Coronary artery (tissue), 2 donors: ENCODE data around the gene TMEM237.

Experiments used
- DNase-seq: peaks from one replicate; pipeline ENCODE4 v3.0.0-alpha.2; 2017; ENCODE audit warnings: low spot score
- H3K27ac ChIP-seq, 2 donors: fragments of 200-600 bp; sonication (generic); one replicate each; pipeline ENCODE4 v1.5.1; 2016 to 2019
- H3K4me3 ChIP-seq: fragments of 200-600 bp; sonication (generic); 2 replicates; pipeline ENCODE4 v1.5.1; 2016; ENCODE audit warnings: mild to moderate bottlenecking, moderate library complexity
- TF ChIP-seq, protein P1 (sequence below): fragments of 200-600 bp; sonication (generic); IDR thresholded peaks from one replicate; pipeline ENCODE4 v1.5.1; 2019; ENCODE audit warnings: antibody characterized with exemption

The TMEM237 gene, protein sequence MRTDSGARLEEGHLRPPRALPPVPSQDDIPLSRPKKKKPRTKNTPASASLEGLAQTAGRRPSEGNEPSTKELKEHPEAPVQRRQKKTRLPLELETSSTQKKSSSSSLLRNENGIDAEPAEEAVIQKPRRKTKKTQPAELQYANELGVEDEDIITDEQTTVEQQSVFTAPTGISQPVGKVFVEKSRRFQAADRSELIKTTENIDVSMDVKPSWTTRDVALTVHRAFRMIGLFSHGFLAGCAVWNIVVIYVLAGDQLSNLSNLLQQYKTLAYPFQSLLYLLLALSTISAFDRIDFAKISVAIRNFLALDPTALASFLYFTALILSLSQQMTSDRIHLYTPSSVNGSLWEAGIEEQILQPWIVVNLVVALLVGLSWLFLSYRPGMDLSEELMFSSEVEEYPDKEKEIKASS

DNA sequence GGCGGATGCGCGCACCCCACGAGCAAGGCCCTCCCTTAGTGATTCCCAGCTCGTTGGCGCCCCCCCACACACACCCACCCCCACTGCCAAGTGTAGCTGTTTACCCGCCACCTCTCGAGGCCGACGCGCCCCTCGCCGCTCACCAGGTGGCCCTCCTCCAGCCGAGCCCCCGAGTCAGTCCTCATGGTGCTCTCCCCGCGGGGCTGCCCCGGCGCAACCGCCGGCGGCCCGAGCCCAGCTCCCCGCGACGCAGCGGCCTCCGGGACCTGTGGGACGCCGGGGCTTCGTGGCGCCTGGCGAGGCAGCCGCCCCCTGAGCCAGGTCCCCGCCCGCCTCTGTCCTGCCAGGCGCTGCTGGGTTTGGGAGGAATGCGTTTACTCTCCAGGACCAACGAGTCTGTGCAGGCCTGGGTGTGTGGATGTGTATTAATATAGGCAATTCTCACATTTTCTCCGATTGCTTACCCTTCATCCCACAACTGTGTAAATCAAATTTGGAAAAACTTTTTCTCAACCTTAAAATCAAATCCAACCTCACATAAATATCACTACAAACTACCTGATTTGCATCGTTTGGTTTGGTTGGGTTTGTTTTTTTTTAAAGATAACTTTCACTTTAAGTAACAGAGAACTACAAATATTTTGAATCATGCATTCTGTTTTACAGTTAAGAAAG, at the start of gene TMEM237:
Gene TMEM237, minus strand, starts transcription at position 288 of the 675 bp plus-strand sequence. Its CDS starts 103 bp downstream, at position 185.
- TF ChIP-seq, protein P1, sequence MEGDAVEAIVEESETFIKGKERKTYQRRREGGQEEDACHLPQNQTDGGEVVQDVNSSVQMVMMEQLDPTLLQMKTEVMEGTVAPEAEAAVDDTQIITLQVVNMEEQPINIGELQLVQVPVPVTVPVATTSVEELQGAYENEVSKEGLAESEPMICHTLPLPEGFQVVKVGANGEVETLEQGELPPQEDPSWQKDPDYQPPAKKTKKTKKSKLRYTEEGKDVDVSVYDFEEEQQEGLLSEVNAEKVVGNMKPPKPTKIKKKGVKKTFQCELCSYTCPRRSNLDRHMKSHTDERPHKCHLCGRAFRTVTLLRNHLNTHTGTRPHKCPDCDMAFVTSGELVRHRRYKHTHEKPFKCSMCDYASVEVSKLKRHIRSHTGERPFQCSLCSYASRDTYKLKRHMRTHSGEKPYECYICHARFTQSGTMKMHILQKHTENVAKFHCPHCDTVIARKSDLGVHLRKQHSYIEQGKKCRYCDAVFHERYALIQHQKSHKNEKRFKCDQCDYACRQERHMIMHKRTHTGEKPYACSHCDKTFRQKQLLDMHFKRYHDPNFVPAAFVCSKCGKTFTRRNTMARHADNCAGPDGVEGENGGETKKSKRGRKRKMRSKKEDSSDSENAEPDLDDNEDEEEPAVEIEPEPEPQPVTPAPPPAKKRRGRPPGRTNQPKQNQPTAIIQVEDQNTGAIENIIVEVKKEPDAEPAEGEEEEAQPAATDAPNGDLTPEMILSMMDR: no peak
- peak; percentile 81 for DNase-seq
- peak within 1 kb of the TSS; percentile 98 for H3K27ac ChIP-seq
- peak within 1 kb of the TSS; percentile 93 for H3K4me3 ChIP-seq

DNA sequence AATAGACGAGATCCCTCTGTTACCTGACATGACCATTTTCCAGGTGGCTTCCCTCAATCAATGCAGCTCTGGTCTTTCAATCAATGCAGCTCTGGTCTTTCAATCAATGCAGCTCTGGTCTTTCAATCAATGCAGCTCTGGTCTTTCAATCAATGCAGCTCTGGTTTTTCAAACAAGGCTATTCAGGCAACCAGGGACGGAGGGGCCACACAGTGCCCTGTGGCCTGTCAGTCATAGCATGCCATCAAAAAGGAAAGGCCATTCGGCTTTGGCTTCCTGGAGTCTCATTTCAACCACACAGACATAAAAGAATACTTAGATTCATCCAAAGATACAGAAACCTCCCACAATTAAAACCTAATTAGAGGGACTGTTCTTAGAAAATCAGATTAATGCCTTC, 41.9 kb upstream of the TMEM237 start:
- DNase-seq: no peak
- Histone ChIP-seq H3K27ac (no peak overlapping the region), H3K4me3 (no peak overlapping the region)
- TF ChIP-seq, protein P1: no peak

DNA sequence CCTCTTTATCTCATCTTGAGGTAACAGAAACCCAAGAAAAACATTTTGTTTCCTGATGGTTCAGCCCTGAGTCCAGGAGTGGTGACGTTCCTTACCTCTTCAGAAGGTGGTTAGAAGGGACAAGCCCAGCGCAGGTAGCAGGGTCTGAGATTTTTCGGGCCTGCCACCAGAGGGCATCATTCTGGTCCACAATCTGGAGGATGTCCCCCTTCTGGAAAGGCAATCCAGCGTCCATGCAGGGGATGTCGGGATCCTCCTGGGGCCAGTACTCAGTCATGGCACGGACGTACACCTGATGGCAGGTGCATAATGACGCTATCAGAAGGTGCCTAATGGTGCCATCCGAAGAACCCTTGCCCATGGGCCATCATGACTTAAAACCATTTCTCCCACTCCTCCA, 37.4 kb upstream of the TMEM237 start:
- Histone ChIP-seq H3K4me3 (no peak overlapping the region), H3K27ac (no peak overlapping the region)
- DNase-seq: no peak
- TF ChIP-seq, protein P1: no peak

DNA sequence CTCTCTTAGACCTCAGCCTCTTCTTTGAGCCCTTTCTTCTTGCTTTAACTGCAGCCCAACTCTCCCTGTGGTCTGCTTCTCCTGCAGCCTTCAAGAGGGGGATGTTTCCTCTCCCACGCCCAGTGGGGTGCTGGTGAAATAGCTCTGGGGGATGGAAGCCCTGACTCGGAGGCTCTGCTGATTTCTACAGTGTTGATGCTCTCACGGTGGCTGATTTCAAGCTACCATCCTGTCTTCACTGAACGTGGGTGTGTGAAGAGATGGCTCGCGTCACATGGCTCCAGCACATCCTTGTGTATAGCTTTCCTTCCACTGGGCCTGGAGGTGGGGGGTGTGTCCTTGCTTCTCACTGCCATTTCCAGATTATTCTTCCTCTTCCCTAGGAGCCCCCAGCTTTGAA, 35.1 kb upstream of the TMEM237 start:
- DNase-seq: no peak
- H3K4me3 ChIP-seq: no peak overlapping the region
- TF ChIP-seq, protein P1: no peak
- no peak overlapping the region for H3K27ac ChIP-seq

DNA sequence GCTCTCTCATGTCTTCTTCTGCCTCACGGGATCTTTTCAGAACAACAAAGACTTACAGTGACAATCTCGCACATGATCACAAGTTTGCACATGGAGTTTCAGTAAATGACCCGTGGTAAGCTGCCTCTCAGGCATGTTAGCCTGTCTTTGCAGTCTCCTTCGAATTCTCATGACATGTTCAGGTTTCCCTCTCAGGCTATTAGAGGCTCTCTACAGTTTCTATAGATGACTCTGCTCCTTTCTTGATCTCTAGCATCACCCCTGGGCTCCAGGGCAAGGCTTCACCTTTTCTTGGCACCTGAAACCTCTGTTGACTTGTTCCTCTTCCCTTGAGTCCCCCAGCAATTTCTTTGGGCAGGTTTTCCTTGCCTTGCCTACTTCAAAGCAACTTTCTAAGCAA, 32.2 kb upstream of the TMEM237 start:
- Histone ChIP-seq H3K27ac (no peak overlapping the region), H3K4me3 (no peak overlapping the region)
- TF ChIP-seq, protein P1: no peak
- no peak for DNase-seq

DNA sequence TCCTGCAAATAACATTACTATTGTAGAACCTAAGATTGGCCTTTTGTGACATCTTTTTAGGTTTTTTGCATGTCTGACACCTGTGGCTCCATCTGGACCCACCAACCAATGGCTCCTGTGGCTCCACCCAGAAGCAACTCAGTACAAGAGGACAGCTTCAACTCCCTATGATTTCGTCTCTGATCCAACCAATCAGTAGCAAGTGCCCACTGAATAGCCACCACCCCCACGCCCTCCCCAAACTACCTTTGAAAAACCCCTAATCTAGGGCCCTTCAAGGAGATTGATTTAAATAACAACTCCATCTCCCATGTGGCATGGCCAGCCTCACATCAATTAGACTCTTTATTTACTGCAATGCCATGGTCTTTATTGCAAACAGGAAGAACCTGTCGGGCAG, 31.5 kb upstream of the TMEM237 start:
- TF ChIP-seq, protein P1: no peak
- H3K27ac ChIP-seq: no peak overlapping the region
- DNase-seq: no peak
- no peak overlapping the region for H3K4me3 ChIP-seq
